ENCODE results near the gene GPRIN1.

GPRIN1 gene

DNA sequence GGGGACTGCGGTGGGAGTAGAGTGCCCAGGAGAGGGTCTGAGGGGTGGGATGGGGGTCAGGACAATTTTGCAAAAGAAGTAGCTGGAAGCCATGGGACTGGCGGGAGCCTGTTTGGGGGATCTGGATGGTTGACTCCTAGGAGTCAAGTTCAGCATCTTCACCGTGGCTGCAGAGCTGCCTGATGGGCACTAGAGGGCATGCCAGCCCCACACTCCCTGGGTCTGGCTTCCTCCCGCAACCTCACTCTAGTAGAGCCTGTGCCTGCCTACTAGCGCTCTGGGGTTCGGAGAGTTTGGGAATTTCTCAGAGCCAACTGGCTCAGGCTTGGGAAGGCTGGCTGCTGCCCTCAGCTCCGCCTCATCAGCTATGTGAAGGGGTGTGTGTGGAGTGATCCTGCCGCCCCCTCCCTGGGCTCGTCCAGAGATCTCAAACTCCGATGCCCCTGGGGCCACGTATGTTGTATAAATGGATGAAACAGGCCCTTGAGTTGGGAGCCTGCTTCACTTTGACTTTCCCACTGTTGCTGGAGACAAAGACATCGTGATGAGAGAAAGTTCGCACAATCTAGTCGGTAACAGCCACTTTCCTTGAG, 48.1 kb upstream of the GPRIN1 start:
- no peak overlapping the region for H3K4me3 ChIP-seq (replicated peaks; ENCODE audit: insufficient read depth, low read length)
- no peak overlapping the region for H3K27ac ChIP-seq (replicated peaks)
- DNase-seq (ENCODE audit: low read depth in 1 of 2, low spot score in 1 of 2), result peak; percentile 34 to 67
- H3K27me3 ChIP-seq (ENCODE audit: insufficient read depth, poor library complexity, severe bottlenecking), result no peaks in the 10 kb centered on the region
- TF ChIP-seq, protein P1, sequence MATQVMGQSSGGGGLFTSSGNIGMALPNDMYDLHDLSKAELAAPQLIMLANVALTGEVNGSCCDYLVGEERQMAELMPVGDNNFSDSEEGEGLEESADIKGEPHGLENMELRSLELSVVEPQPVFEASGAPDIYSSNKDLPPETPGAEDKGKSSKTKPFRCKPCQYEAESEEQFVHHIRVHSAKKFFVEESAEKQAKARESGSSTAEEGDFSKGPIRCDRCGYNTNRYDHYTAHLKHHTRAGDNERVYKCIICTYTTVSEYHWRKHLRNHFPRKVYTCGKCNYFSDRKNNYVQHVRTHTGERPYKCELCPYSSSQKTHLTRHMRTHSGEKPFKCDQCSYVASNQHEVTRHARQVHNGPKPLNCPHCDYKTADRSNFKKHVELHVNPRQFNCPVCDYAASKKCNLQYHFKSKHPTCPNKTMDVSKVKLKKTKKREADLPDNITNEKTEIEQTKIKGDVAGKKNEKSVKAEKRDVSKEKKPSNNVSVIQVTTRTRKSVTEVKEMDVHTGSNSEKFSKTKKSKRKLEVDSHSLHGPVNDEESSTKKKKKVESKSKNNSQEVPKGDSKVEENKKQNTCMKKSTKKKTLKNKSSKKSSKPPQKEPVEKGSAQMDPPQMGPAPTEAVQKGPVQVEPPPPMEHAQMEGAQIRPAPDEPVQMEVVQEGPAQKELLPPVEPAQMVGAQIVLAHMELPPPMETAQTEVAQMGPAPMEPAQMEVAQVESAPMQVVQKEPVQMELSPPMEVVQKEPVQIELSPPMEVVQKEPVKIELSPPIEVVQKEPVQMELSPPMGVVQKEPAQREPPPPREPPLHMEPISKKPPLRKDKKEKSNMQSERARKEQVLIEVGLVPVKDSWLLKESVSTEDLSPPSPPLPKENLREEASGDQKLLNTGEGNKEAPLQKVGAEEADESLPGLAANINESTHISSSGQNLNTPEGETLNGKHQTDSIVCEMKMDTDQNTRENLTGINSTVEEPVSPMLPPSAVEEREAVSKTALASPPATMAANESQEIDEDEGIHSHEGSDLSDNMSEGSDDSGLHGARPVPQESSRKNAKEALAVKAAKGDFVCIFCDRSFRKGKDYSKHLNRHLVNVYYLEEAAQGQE (IDR thresholded peaks at IDR 0.05; ENCODE audit: insufficient replicate concordance, low read depth), result no peak
- TF ChIP-seq, protein P2, sequence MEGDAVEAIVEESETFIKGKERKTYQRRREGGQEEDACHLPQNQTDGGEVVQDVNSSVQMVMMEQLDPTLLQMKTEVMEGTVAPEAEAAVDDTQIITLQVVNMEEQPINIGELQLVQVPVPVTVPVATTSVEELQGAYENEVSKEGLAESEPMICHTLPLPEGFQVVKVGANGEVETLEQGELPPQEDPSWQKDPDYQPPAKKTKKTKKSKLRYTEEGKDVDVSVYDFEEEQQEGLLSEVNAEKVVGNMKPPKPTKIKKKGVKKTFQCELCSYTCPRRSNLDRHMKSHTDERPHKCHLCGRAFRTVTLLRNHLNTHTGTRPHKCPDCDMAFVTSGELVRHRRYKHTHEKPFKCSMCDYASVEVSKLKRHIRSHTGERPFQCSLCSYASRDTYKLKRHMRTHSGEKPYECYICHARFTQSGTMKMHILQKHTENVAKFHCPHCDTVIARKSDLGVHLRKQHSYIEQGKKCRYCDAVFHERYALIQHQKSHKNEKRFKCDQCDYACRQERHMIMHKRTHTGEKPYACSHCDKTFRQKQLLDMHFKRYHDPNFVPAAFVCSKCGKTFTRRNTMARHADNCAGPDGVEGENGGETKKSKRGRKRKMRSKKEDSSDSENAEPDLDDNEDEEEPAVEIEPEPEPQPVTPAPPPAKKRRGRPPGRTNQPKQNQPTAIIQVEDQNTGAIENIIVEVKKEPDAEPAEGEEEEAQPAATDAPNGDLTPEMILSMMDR (IDR thresholded peaks at IDR 0.05; ENCODE audit: insufficient read depth, low read length), result peak; percentile 98

DNA sequence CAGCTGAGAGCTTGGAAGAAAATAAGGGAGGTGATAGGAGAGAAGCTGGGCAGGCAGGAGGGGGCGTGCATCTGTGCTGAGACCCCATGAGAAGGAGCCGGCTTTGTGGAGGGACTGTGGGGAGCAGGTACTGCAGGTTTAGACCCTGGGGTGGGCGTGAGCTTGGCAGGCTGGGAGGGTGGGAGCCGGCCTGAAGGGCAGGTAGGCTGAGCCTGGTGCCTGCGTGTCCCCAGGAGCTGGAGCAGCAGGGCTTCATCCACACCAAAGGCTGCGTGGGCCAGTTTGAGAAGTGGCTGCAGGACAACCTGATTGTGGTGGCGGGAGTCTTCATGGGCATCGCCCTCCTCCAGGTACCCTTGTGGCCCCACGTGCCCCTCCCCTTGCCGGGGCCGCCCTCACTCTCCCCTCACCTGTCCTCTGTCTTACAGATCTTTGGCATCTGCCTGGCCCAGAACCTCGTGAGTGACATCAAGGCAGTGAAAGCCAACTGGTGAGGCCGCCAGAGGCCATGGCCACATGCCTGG, 46.6 kb upstream of the GPRIN1 start:
- Histone ChIP-seq H3K27me3 (ENCODE audit: insufficient read depth, poor library complexity, severe bottlenecking) (no peaks in the 10 kb centered on the region), H3K4me3 (replicated peaks; ENCODE audit: insufficient read depth, low read length) (no peak overlapping the region), H3K27ac (replicated peaks) (no peak overlapping the region)
- DNase-seq (ENCODE audit: low read depth in 1 of 2, low spot score in 1 of 2), result no peak
- TF ChIP-seq SPI1 (IDR thresholded peaks at IDR 0.05; ENCODE audit: borderline replicate concordance, low read depth) (no peak), GABPA (IDR thresholded peaks at IDR 0.05; ENCODE audit: low read depth) (no peak), POLR2AphosphoS5 (IDR thresholded peaks at IDR 0.05; ENCODE audit: low read depth) (no peak)
- TF ChIP-seq, protein P1 (IDR thresholded peaks at IDR 0.05; ENCODE audit: insufficient replicate concordance, low read depth), result no peak
- TF ChIP-seq, protein P2 (IDR thresholded peaks at IDR 0.05; ENCODE audit: insufficient read depth, low read length), result no peak

DNA sequence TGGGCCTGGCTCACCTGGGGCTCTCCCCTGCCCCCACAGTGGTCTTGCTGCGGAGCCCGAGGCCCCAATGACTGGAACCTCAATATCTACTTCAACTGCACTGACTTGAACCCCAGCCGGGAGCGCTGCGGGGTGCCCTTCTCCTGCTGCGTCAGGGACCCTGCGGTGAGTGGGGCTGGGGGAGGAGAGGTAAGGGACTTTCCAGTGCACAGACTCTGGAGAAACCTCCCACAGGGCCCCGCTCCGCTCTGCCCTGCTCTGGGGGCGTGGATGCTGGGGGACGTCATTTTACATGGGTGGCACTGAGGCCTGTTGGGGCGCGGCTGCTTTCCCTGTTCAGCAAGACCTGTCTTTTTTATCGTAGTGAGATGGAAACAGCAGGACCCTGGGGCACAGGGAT, 44.9 kb upstream of the GPRIN1 start:
- Histone ChIP-seq H3K27me3 (ENCODE audit: insufficient read depth, poor library complexity, severe bottlenecking) (no peaks in the 10 kb centered on the region), H3K4me3 (replicated peaks; ENCODE audit: insufficient read depth, low read length) (no peak overlapping the region), H3K27ac (replicated peaks) (no peak overlapping the region)
- no peak for DNase-seq (ENCODE audit: low read depth in 1 of 2, low spot score in 1 of 2)
- TF ChIP-seq GABPA (IDR thresholded peaks at IDR 0.05; ENCODE audit: low read depth) (no peak), SPI1 (IDR thresholded peaks at IDR 0.05; ENCODE audit: borderline replicate concordance, low read depth) (no peak), POLR2AphosphoS5 (IDR thresholded peaks at IDR 0.05; ENCODE audit: low read depth) (no peak)
- TF ChIP-seq, protein P2 (IDR thresholded peaks at IDR 0.05; ENCODE audit: insufficient read depth, low read length), result no peak
- TF ChIP-seq, protein P1 (IDR thresholded peaks at IDR 0.05; ENCODE audit: insufficient replicate concordance, low read depth), result no peak

Data from HL-60 (cell line).